Nephron progenitor cell (in vitro differentiated cells): Measurements from ENCODE around the gene CDCA5.

Source experiments
- DNase-seq: peaks from one replicate; pipeline ENCODE4 v3.0.0; 2021
- H3K27ac Mint-ChIP-seq: 2 replicates; pipeline ENCODE4 v1.8.0; 2021; ENCODE audit warnings: mild to moderate bottlenecking, moderate library complexity, mixed read lengths
- H3K27me3 Mint-ChIP-seq: 2 replicates; pipeline ENCODE4 v1.8.0; 2021; ENCODE audit warnings: mild to moderate bottlenecking, low read depth, mixed read lengths; ENCODE audit not compliant: poor library complexity
- H3K36me3 Mint-ChIP-seq: 2 replicates; pipeline ENCODE4 v1.8.0; 2021; ENCODE audit warnings: low read depth, mixed read lengths
- H3K4me1 Mint-ChIP-seq: 2 replicates; pipeline ENCODE4 v1.8.0; 2021; ENCODE audit warnings: mixed read lengths
- H3K4me3 Mint-ChIP-seq: 2 replicates; pipeline ENCODE4 v1.8.0; 2021; ENCODE audit warnings: mild to moderate bottlenecking, moderate library complexity, mixed read lengths
- H3K9me3 Mint-ChIP-seq: 2 replicates; pipeline ENCODE4 v1.8.0; 2021; ENCODE audit warnings: mild to moderate bottlenecking, moderate library complexity, mixed read lengths
- CTCF ChIP-seq: fragments of 200-600 bp; sonication (generic); IDR thresholded peaks from 2 replicates; pipeline ENCODE4 v1.5.0; 2021; ENCODE audit warnings: antibody characterized with exemption

The CDCA5 gene

GRCh38 chr11:65083834-65084597 is at the start of gene CDCA5, which contains the start of gene ZFPL1:
CDCA5 (minus strand) TSS chr11:65084040; CDS start chr11:65083978, 62 bp downstream.
ZFPL1 (plus strand) TSS chr11:65084222; CDS start chr11:65084699, 477 bp downstream.
- Mint-ChIP-seq H3K27ac (peak within 1 kb of the TSS; percentile 98), H3K4me1 (peaks cover 41% of the 10 kb centered on the region), H3K4me3 (peak within 1 kb of the TSS; percentile 99), H3K9me3 (no peaks in the 10 kb centered on the region), H3K27me3 (no peaks in the 10 kb centered on the region), H3K36me3 (peaks cover 26% of the 10 kb centered on the region)
- peak; percentile 97 for DNase-seq
- TF ChIP-seq CTCF, result no peak

GRCh38 chr11:65132988-65133700 is 49.3 kb upstream of the CDCA5 start:
- peaks cover 7% of the 10 kb centered on the region for H3K36me3 Mint-ChIP-seq
- H3K4me1 Mint-ChIP-seq, result peaks cover 42% of the 10 kb centered on the region
- no peaks in the 10 kb centered on the region for H3K9me3 Mint-ChIP-seq
- peak overlapping the region; percentile 99 for H3K4me3 Mint-ChIP-seq
- H3K27me3 Mint-ChIP-seq, result peaks cover 9% of the 10 kb centered on the region
- TF ChIP-seq CTCF, result no peak
- DNase-seq, result no peak
- H3K27ac Mint-ChIP-seq, result peak overlapping the region; percentile 100

GRCh38 chr11:65132238-65132987 is 48.6 kb upstream of the CDCA5 start:
- DNase-seq, result no peak
- H3K4me3 Mint-ChIP-seq, result peak overlapping the region; percentile 99

GRCh38 chr11:65131895-65132237 is 48.0 kb upstream of the CDCA5 start:
- Mint-ChIP-seq H3K9me3 (no peaks in the 10 kb centered on the region), H3K4me3 (no peak overlapping the region), H3K27ac (no peak overlapping the region), H3K27me3 (peaks cover 2% of the 10 kb centered on the region), H3K4me1 (peaks cover 33% of the 10 kb centered on the region), H3K36me3 (peaks cover 16% of the 10 kb centered on the region)
- no peak for DNase-seq
- no peak for TF ChIP-seq CTCF

More at GRCh38 chr11:65132238-65132987, 48.6 kb upstream of the CDCA5 start:
- TF ChIP-seq CTCF, result no peak
- Mint-ChIP-seq H3K9me3 (no peaks in the 10 kb centered on the region), H3K27ac (no peak overlapping the region), H3K27me3 (peaks cover 5% of the 10 kb centered on the region), H3K4me1 (peaks cover 39% of the 10 kb centered on the region), H3K36me3 (peaks cover 10% of the 10 kb centered on the region)

GRCh38 chr11:65131417-65131776 is 47.6 kb upstream of the CDCA5 start:
- Mint-ChIP-seq H3K36me3 (peaks cover 17% of the 10 kb centered on the region), H3K9me3 (no peaks in the 10 kb centered on the region), H3K27ac (peak overlapping the region; percentile 71), H3K4me3 (no peak overlapping the region), H3K4me1 (peaks cover 28% of the 10 kb centered on the region), H3K27me3 (no peaks in the 10 kb centered on the region)
- TF ChIP-seq CTCF, result no peak
- no peak for DNase-seq
